Keratinocyte (primary cell): Measurements from ENCODE around the gene KCNC3. TPM values are rescaled to one million over a fixed set of nuclear protein-coding genes. Genes with fewer than 3 reads are reported as not detected.

Source experiments
- DNase-seq: peaks from one replicate; pipeline ENCODE4 v3.0.0-alpha.2; 2011; ENCODE audit warnings: low read depth, missing footprints, low spot score
- FAIRE-seq: peaks from 2 replicates; lab custom pipeline; 2011; peaks lifted over from hg19 to GRCh38; lab: Jason Lieb, UNC
- H2AFZ ChIP-seq: 2 replicates; pipeline ENCODE4 v1.6.0; 2012; ENCODE audit warnings: low read length, control low read depth, inconsistent platforms; ENCODE audit not compliant: control insufficient read depth
- H3K27ac ChIP-seq: 2 replicates; pipeline ENCODE4 v1.5.1; 2011; ENCODE audit warnings: low read length; ENCODE audit not compliant: control insufficient read depth, insufficient read depth
- H3K27me3 ChIP-seq: 3 replicates; pipeline ENCODE4 v1.6.0; 2011; ENCODE audit warnings: low read length; ENCODE audit not compliant: control insufficient read depth, insufficient read depth; ENCODE audit errors: extremely low read depth
- H3K36me3 ChIP-seq, 2 experiments: 2 replicates in 1 of 2; 3 replicates in 1 of 2; pipeline ENCODE4 v1.5.1; 2011; ENCODE audit warnings: low read length in 2 of 2, mild to moderate bottlenecking in 1 of 2; ENCODE audit not compliant: control insufficient read depth in 2 of 2, insufficient read depth in 2 of 2; ENCODE audit errors: extremely low read depth in 1 of 2
- H3K4me1 ChIP-seq: 3 replicates; pipeline ENCODE4 v1.5.1; 2011; ENCODE audit warnings: low read length; ENCODE audit not compliant: control insufficient read depth, insufficient read depth; ENCODE audit errors: extremely low read depth
- H3K4me2 ChIP-seq: 3 replicates; pipeline ENCODE4 v1.6.0; 2011; ENCODE audit warnings: low read depth, low read length; ENCODE audit not compliant: control insufficient read depth, insufficient read depth; ENCODE audit errors: extremely low read depth
- H3K4me3 ChIP-seq, 3 experiments: fragments of 200-600 bp in 1 of 3; sonication (generic) in 1 of 3; 2 replicates in 2 of 3; 3 replicates in 1 of 3; pipeline ENCODE4 v1.5.1; 2011 to 2016; ENCODE audit warnings: low read length in 3 of 3, mild to moderate bottlenecking in 3 of 3, control low read depth in 2 of 3, inconsistent platforms in 1 of 3, low read depth in 1 of 3, mixed read lengths in 1 of 3, mixed run types in 1 of 3, moderate library complexity in 1 of 3; ENCODE audit not compliant: control insufficient read depth in 2 of 3, insufficient read depth in 2 of 3; ENCODE audit errors: extremely low read depth in 1 of 3
- H3K79me2 ChIP-seq: 2 replicates; pipeline ENCODE4 v1.6.0; 2012; ENCODE audit warnings: low read length; ENCODE audit not compliant: control insufficient read depth, insufficient read depth
- H3K9ac ChIP-seq: 3 replicates; pipeline ENCODE4 v1.6.0; 2011; ENCODE audit warnings: low read length; ENCODE audit not compliant: control insufficient read depth, insufficient read depth; ENCODE audit errors: extremely low read depth
- H3K9me1 ChIP-seq: 3 replicates; pipeline ENCODE4 v1.6.0; 2011; ENCODE audit warnings: low read length; ENCODE audit not compliant: control insufficient read depth, insufficient read depth; ENCODE audit errors: extremely low read depth
- H3K9me3 ChIP-seq: 2 replicates; pipeline ENCODE4 v1.5.1; 2012; ENCODE audit warnings: low read depth, low read length; ENCODE audit not compliant: control insufficient read depth
- H4K20me1 ChIP-seq: 3 replicates; pipeline ENCODE4 v1.6.0; 2011; ENCODE audit warnings: low read length; ENCODE audit not compliant: control insufficient read depth, insufficient read depth; ENCODE audit errors: extremely low read depth
- EZH2 ChIP-seq: IDR thresholded peaks from one replicate; pipeline ENCODE4 v1.6.1; 2012; ENCODE audit warnings: inconsistent platforms, mild to moderate bottlenecking, low read length, moderate library complexity
- dilution Hi-C: fragments of 300-500 bp; cut with MboI; formaldehyde crosslinking; loops from one replicate; pipeline ENCODE4 v1.7.0; 2020; ENCODE audit warnings: low sequenced_read_pairs; ENCODE audit not compliant: extremely low pct_ligation_motif_present
- polyA plus RNA-seq, 5 experiments: library from polyadenylated mRNA; depleted of rRNA in 3 of 5; stranded (reverse) in 3 of 5; stranded (forward) in 1 of 5; unstranded in 1 of 5; fragments of >200 nt; gene quantifications; 1 replicate in 1 of 5; 2 replicates in 3 of 5; 3 replicates in 1 of 5; pipeline versions ENCODE4 v1.2.1 to v1.2.3, GENCODE V29; 2011 to 2012; ENCODE audit warnings: missing spikeins in 2 of 5, low read depth in 1 of 5, low replicate concordance in 1 of 5
- TF ChIP-seq, protein P1 (sequence below), 3 experiments: IDR thresholded peaks in 1 of 3; conservative IDR thresholded peaks in 1 of 3; optimal IDR thresholded peaks in 1 of 3; 2 replicates in 2 of 3; 3 replicates in 1 of 3; pipeline versions ENCODE3 to v1.5.1; 2011; ENCODE audit warnings: low read length in 3 of 3, mild to moderate bottlenecking in 3 of 3, moderate library complexity in 2 of 3, control low read depth in 1 of 3, inconsistent platforms in 1 of 3; ENCODE audit not compliant: insufficient read depth in 2 of 3; ENCODE audit errors: extremely low read depth in 1 of 3

The KCNC3 gene
- polyA plus RNA-seq, 1 donor (not counting 4 experiments of a cell fraction or from before 2014, with no cell fraction given): 0.01 TPM

- Histone ChIP-seq H3K4me3 (no peak overlapping the region), H3K79me2 (no peaks in the 10 kb centered on the region), H4K20me1 (no peaks in the 10 kb centered on the region), H3K27me3 (peaks cover 73% of the 10 kb centered on the region), H3K9me1 (no peaks in the 10 kb centered on the region), H3K4me1 (peaks cover 3% of the 10 kb centered on the region), H3K9me3 (peaks cover 7% of the 10 kb centered on the region), H3K4me2 (no peak overlapping the region), H2AFZ (no peak overlapping the region), H3K27ac (no peak overlapping the region), H3K36me3 (no peaks in the 10 kb centered on the region), H3K9ac (no peak overlapping the region)
- no peak for FAIRE-seq
- dilution Hi-C loops: no loop called here
- no peak for DNase-seq
- TF ChIP-seq, protein P1, sequence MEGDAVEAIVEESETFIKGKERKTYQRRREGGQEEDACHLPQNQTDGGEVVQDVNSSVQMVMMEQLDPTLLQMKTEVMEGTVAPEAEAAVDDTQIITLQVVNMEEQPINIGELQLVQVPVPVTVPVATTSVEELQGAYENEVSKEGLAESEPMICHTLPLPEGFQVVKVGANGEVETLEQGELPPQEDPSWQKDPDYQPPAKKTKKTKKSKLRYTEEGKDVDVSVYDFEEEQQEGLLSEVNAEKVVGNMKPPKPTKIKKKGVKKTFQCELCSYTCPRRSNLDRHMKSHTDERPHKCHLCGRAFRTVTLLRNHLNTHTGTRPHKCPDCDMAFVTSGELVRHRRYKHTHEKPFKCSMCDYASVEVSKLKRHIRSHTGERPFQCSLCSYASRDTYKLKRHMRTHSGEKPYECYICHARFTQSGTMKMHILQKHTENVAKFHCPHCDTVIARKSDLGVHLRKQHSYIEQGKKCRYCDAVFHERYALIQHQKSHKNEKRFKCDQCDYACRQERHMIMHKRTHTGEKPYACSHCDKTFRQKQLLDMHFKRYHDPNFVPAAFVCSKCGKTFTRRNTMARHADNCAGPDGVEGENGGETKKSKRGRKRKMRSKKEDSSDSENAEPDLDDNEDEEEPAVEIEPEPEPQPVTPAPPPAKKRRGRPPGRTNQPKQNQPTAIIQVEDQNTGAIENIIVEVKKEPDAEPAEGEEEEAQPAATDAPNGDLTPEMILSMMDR (optimal IDR thresholded peaks at IDR 0.05 in 1 of 3, IDR thresholded peaks at IDR 0.05 in 1 of 3, conservative IDR thresholded peaks at IDR 0.05 in 1 of 3; ENCODE audit: extremely low read depth in 1 of 3, insufficient read depth in 2 of 3, low read length in 3 of 3): no peak
- no peak for TF ChIP-seq EZH2
Observed at GRCh38 chr19:50328873-50329145, 368 bp downstream of the KCNC3 start.

GRCh38 chr19:50328224-50328872 lies 829 bp downstream of the KCNC3 start:
- TF ChIP-seq, protein P1 (optimal IDR thresholded peaks at IDR 0.05 in 1 of 3, IDR thresholded peaks at IDR 0.05 in 1 of 3, conservative IDR thresholded peaks at IDR 0.05 in 1 of 3; ENCODE audit: extremely low read depth in 1 of 3, insufficient read depth in 2 of 3, low read length in 3 of 3): peak in 1 of 3 experiments; percentile 19
- TF ChIP-seq EZH2: peak; percentile 93
- Histone ChIP-seq H3K9ac (no peak overlapping the region), H3K27me3 (peaks cover 72% of the 10 kb centered on the region), H4K20me1 (no peaks in the 10 kb centered on the region), H3K27ac (no peak overlapping the region), H3K36me3 (no peaks in the 10 kb centered on the region), H3K79me2 (no peaks in the 10 kb centered on the region), H3K9me3 (peaks cover 7% of the 10 kb centered on the region), H3K4me2 (no peak overlapping the region), H3K9me1 (no peaks in the 10 kb centered on the region), H3K4me1 (peaks cover 1% of the 10 kb centered on the region), H2AFZ (no peak overlapping the region), H3K4me3 (peak overlapping the region in 1 of 3 experiments; percentile 26)
- DNase-seq (no peak), FAIRE-seq (no peak)
- dilution Hi-C loops: no loop called here
